ENCODE results near the gene SOX5. TPM values are rescaled to one million over a fixed set of nuclear protein-coding genes. Genes with fewer than 3 reads are reported as not detected.

The SOX5 gene
- polyA plus RNA-seq, 1 of the 3 experiments (the other 2 are of a cell fraction), result 0.21 TPM

GRCh38 chr12:23484238-23484637 lies 465.2 kb downstream of the SOX5 start:
- Histone ChIP-seq H3K27ac (ENCODE audit: low read depth in 2 of 2, low read length in 1 of 2) (no peak overlapping the region), H3K36me3 (replicated peaks in 1 of 2; ENCODE audit: control insufficient read depth in 1 of 2, insufficient read depth in 2 of 2, low read length in 1 of 2) (no peaks in the 10 kb centered on the region), H3F3A (replicated peaks; ENCODE audit: insufficient read depth) (no peaks in the 10 kb centered on the region), H4K20me1 (ENCODE audit: insufficient read depth) (no peaks in the 10 kb centered on the region), H3K27me3 (ENCODE audit: insufficient read depth) (no peaks in the 10 kb centered on the region), H3K4me1 (ENCODE audit: control insufficient read depth in 1 of 2, insufficient read depth in 2 of 2, low read depth in 1 of 2, low read length in 1 of 2) (no peaks in the 10 kb centered on the region), H3K4me2 (no peak overlapping the region), H3K79me2 (ENCODE audit: insufficient read depth) (no peaks in the 10 kb centered on the region), H2AFZ (ENCODE audit: low read depth) (no peak overlapping the region), H3K9me2 (no peaks in the 10 kb centered on the region), H3K9me3 (no peaks in the 10 kb centered on the region), H3K9ac (no peak overlapping the region), H3K4me3 (ENCODE audit: low read depth in 2 of 2, low read length in 1 of 2) (no peak overlapping the region)
- ChIA-PET CTCF (interaction anchor here (1.2 to 1.8 kb wide), 2 partner anchors 9 to 46 kb away, joined by 3 to 5 read pairs; no protein-coding TSS in a partner anchor), POLR2A (no interaction called here)
- no peak for DNase-seq
- WGBS (ENCODE audit: low lambda C conversion rate), result 48% methylated on average over 2 of the region's 2 CpGs
- TF ChIP-seq RAD21 (IDR thresholded peaks at IDR 0.05; ENCODE audit: low read length), result no peak

- Histone ChIP-seq H3K36me3 (replicated peaks in 1 of 2; ENCODE audit: control insufficient read depth in 1 of 2, insufficient read depth in 2 of 2, low read length in 1 of 2) (no peaks in the 10 kb centered on the region), H3K4me3 (ENCODE audit: low read depth in 2 of 2, low read length in 1 of 2) (no peak overlapping the region), H3K27me3 (ENCODE audit: insufficient read depth) (no peaks in the 10 kb centered on the region), H3K79me2 (ENCODE audit: insufficient read depth) (no peaks in the 10 kb centered on the region), H3K9me2 (no peaks in the 10 kb centered on the region), H3K27ac (ENCODE audit: low read depth in 2 of 2, low read length in 1 of 2) (no peak overlapping the region), H2AFZ (ENCODE audit: low read depth) (no peak overlapping the region), H3K9me3 (no peaks in the 10 kb centered on the region), H3F3A (replicated peaks; ENCODE audit: insufficient read depth) (no peaks in the 10 kb centered on the region), H3K4me1 (ENCODE audit: control insufficient read depth in 1 of 2, insufficient read depth in 2 of 2, low read depth in 1 of 2, low read length in 1 of 2) (no peaks in the 10 kb centered on the region), H4K20me1 (ENCODE audit: insufficient read depth) (no peaks in the 10 kb centered on the region), H3K4me2 (no peak overlapping the region), H3K9ac (no peak overlapping the region)
- 48% methylated on average over 1 of the region's 1 CpG for WGBS (ENCODE audit: low lambda C conversion rate)
- ChIA-PET CTCF (interaction anchor here (1.8 kb wide), 1 partner anchor 7 kb away, joined by 5 read pairs; no protein-coding TSS in a partner anchor), POLR2A (no interaction called here)
- TF ChIP-seq REST (IDR thresholded peaks at IDR 0.05; ENCODE audit: low read depth, low read length), result no peak
- TF ChIP-seq ZBTB33 (IDR thresholded peaks at IDR 0.05; ENCODE audit: borderline replicate concordance, low read depth), result no peak
- no peak for TF ChIP-seq RFX5 (IDR thresholded peaks at IDR 0.05; ENCODE audit: low read length)
- TF ChIP-seq EZH2phosphoT487 (IDR thresholded peaks at IDR 0.05; ENCODE audit: borderline replicate concordance, low read depth), result no peak
- no peak for TF ChIP-seq CHD2 (IDR thresholded peaks at IDR 0.05; ENCODE audit: low read length, partially characterized antibody)
- TF ChIP-seq JUND (IDR thresholded peaks at IDR 0.05), result no peak
- DNase-seq, result no peak
Measured at GRCh38 chr12:23482571-23482970, 466.9 kb downstream of the SOX5 start.

Data from SK-N-SH (cell line).